Stimulated activated naive CD8-positive, alpha-beta T cell treated with anti-CD3 and anti-CD28 coated beads, Interleukin-15, amount 100 ng/mL, for 72 hours (primary cell): Measurements from ENCODE around the gene AQP6.

Source experiments
- ATAC-seq: fragments of 150-1000 bp; cut with Tn5 transposase; 2 replicates; pipeline ENCODE4 v1.10.0; 2021; ENCODE audit warnings: mild to moderate bottlenecking, moderate library complexity
- DNase-seq, 2 donors: peaks; one replicate each; pipeline ENCODE4 v3.0.0; 2021 to 2022
- H3K27ac Mint-ChIP-seq, 2 donors: one replicate each; pipeline ENCODE4 v1.8.0; 2022; ENCODE audit warnings: mild to moderate bottlenecking in 2 of 2, mixed read lengths in 2 of 2, moderate library complexity in 2 of 2
- H3K27me3 Mint-ChIP-seq: one replicate; pipeline ENCODE4 v1.8.0; 2022; ENCODE audit warnings: mixed read lengths
- H3K4me1 Mint-ChIP-seq: one replicate; pipeline ENCODE4 v1.8.0; 2022; ENCODE audit warnings: mild to moderate bottlenecking, mixed read lengths
- H3K4me3 Mint-ChIP-seq, 2 donors: one replicate each; pipeline ENCODE4 v1.8.0; 2022; ENCODE audit warnings: mild to moderate bottlenecking in 2 of 2, mixed read lengths in 2 of 2, moderate library complexity in 1 of 2
- H3K9me3 Mint-ChIP-seq, 2 donors: one replicate each; pipeline ENCODE4 v1.8.0; 2022; ENCODE audit warnings: mixed read lengths in 2 of 2

The AQP6 gene

DNA sequence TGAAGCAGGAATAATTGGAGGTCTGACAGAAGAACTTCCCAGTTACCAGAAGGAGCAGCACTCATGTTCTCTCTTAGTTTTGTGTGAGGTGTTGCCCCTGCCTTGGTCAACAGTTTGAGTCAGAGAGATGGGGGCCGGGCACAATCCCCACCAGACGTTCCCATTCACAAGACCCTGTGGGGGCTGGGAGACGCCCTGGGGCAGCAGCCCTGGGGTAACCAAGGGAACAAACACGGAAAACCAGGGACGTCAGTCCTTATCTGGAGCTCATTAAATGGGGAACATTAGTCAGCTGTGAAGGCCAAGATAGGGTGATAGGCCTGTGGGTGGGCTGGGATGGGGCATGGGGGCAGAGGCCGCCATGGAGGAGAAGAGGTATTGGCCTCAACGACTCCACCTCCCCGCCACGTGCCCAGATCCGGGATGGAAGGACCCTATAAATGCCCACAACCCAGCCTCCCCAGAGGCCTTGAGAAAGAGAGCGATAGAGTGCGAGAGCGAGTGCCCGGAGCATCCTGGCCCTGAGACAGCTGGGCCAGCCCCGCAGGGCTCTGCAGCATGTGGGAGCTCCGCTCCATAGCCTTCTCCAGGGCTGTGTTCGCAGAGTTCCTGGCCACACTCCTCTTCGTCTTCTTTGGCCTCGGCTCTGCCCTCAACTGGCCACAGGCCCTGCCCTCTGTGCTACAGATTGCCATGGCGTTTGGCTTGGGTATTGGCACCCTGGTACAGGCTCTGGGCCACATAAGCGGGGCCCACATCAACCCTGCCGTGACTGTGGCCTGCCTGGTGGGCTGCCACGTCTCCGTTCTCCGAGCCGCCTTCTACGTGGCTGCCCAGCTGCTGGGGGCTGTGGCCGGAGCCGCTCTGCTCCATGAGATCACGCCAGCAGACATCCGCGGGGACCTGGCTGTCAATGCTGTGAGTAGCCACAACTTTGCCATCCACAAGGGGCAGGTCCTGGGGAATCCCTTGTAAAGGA lies 22.2 kb upstream of the AQP6 start, which contains the start of gene AQP2:
Gene AQP2 (plus strand): TSS at position 465 of the 979 bp plus-strand sequence. CDS start 94 bp downstream, at position 559.
- H3K27ac Mint-ChIP-seq, result no peak within 1 kb of the TSS
- ATAC-seq (no peak), DNase-seq (no peak)
- H3K9me3 Mint-ChIP-seq, result no peaks in the 10 kb centered on the region
- peaks cover 10% of the 10 kb centered on the region for H3K4me1 Mint-ChIP-seq
- peaks cover 63% of the 10 kb centered on the region for H3K27me3 Mint-ChIP-seq
- H3K4me3 Mint-ChIP-seq, result no peak within 1 kb of the TSS

DNA sequence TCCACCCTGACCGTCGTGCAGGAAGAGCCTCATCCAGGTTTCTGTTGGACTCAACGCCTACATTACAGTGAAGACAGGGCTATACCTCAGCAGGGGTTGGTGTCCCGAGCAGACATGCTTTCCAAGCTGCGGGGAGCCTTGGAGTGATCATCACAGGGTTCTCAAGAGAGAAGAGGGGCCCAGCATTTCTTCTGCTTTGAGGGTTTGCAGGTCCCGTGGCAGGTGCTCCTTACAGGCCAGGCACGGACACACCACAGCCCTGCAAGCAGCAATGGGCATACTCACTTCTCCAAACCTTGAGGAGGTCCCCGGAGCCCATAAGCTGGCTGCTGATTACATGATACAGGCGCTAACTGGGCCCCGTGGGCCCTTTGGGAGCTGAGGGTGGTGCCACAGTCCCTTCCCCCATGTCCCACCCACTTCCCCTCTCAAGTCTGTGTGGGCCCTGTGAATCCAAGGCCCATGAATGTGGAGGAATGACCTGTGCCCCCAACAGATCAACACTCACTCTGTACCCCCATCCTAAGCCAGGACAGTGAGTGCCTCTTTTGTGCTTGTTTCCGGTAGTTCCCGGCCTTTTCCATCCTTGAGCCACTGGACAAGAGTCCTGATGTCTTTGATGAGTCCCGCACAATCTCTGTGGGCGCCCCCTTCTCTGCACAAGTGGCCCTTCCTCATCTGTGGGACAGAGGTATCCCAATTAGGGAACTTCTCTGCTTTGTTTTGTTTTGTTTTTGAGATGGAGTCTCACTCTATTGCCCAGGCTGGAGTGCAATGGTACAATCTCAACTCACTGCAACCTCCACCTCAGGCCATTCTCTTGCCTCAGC lies 21.1 kb upstream of the AQP6 start:
- Mint-ChIP-seq H3K9me3 (no peaks in the 10 kb centered on the region), H3K27ac (no peak overlapping the region), H3K4me1 (no peaks in the 10 kb centered on the region), H3K27me3 (peaks cover 74% of the 10 kb centered on the region), H3K4me3 (no peak overlapping the region)
- DNase-seq (no peak), ATAC-seq (no peak)

DNA sequence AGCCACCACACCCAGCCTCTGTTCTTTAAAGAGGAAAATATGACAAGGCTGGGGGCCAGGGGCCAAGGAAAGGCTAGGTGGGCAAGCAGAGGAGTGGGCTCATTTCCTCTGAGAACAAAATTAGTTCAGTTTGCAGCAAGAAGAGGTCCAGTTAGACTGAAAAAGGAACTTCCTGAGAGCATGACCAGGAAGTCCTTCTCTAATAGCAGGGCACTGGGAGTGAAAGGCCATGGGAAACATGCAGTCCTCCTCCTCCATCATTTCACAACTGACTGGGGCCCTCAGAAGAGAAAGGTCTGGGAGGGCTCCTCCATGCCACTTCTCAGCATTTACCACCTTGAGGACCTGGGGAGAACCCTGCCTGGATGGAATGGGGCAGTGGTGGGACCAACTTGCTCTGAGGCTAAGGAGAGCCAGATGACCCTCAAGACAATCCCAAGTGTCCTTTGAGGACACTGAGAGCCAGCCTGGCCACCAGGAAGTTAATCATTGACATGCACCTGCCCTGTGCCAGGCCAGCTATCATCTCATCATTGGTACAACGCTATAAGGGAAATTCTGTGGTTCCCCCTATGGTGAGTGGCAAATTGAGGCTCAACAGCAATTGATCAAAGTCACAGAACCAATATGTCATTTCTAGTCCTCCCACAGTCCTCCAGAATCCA lies 20.2 kb upstream of the AQP6 start:
- H3K27me3 Mint-ChIP-seq, result peaks cover 83% of the 10 kb centered on the region
- no peaks in the 10 kb centered on the region for H3K9me3 Mint-ChIP-seq
- DNase-seq (no peak), ATAC-seq (no peak)
- peak overlapping the region in 1 of 2 donors; percentile 64 for H3K27ac Mint-ChIP-seq
- H3K4me3 Mint-ChIP-seq, result no peak overlapping the region
- no peaks in the 10 kb centered on the region for H3K4me1 Mint-ChIP-seq

DNA sequence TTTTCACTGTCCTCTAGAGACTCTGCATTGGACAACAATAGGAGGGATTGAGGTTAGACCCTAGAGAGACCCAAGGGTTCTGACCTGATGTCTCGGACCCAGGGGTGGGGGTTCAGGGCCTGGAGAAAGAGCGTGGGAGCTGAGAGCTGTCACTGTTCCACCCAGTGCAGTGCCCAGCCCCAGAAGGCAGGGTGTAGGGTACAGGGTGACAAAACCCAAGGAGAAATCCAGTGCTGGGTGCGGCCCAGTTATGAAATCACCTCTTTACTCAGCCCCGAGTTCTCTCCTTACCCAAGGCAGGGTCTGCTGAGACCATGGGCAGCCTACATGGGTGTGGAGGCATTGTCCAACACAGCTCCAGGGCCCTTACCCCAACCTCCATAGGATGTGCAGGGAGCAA lies 19.6 kb upstream of the AQP6 start:
- H3K4me3 Mint-ChIP-seq, result no peak overlapping the region
- ATAC-seq, result no peak
- no peaks in the 10 kb centered on the region for H3K4me1 Mint-ChIP-seq

DNA sequence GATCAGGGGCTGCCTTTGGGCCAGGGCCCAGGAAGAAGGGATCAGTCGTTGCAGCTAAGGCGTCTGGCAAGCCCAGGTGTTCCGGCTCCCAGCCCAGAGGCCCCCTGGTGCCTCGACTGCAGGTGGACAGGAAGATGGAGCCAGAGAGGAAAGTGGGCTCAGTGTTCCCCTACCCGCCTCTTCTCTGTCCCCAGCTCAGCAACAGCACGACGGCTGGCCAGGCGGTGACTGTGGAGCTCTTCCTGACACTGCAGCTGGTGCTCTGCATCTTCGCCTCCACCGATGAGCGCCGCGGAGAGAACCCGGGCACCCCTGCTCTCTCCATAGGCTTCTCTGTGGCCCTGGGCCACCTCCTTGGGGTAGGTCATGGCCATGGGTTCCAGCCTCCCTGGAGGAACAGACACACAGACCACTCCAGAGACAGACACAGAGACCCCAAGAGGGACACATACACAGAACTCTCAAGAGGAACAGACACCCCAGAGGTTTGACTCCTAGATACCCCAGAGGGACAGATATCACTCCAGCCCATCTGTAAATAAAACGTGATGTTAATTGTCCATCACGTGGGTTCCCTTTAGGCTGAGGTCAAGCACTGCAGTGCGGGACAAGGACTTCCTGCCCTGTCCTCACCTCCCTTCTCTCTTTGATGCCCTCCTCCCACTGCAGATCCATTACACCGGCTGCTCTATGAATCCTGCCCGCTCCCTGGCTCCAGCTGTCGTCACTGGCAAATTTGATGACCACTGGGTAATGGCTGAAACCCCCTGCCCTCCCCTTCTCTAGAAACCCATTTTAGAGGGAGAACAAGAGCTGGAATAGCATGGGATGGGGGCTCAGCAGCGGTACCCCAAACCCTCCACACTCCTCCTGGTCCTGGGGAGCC lies 18.5 kb upstream of the AQP6 start:
- H3K4me3 Mint-ChIP-seq, result no peak overlapping the region
- no peak overlapping the region for H3K27ac Mint-ChIP-seq
- DNase-seq (no peak), ATAC-seq (no peak)
- no peaks in the 10 kb centered on the region for H3K9me3 Mint-ChIP-seq
- peaks cover 91% of the 10 kb centered on the region for H3K27me3 Mint-ChIP-seq
- no peaks in the 10 kb centered on the region for H3K4me1 Mint-ChIP-seq

More for the DNA sequence above, 19.6 kb upstream of the AQP6 start:
- H3K27me3 Mint-ChIP-seq, result peaks cover 89% of the 10 kb centered on the region
- no peak for DNase-seq
- H3K9me3 Mint-ChIP-seq, result no peaks in the 10 kb centered on the region
- no peak overlapping the region for H3K27ac Mint-ChIP-seq

DNA sequence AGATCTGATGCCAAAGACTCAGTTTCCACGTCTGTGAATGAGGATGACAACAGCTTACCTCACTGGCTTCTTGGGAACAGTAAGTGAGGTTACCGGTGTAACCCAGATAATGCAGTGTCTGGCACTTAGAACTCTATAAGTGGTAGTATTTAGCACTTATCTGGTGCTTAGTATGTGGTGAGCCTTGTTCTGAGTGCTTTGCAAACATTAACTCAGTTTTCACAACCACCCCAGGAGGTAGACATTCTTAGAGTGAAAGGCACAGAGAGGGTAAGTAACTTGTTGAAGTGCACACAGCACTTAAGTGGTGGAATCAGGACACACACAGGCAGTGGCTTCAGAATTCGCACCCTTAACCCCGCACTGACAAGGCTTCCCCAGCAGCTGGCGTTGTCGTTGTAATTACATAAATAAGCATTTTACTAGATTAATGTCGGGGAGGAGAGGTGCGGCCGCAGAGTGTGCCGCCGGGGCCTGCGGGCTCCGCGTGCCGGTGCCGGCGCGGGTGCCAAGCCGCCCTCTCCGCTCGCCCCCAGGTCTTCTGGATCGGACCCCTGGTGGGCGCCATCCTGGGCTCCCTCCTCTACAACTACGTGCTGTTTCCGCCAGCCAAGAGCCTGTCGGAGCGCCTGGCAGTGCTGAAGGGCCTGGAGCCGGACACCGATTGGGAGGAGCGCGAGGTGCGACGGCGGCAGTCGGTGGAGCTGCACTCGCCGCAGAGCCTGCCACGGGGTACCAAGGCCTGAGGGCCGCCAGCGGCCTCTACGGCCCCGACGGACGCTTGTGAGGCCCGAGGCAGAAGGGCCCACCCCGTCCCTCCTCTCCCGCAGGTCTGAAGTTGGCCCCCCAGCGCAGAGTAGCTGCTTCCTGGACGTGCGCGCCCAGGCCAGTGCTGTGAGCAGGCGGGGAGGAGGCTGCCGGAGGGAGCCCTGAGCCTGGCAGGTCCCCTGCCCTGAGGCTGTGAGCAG lies 17.6 kb upstream of the AQP6 start:
- DNase-seq, result no peak
- Mint-ChIP-seq H3K4me1 (peaks cover under 1% of the 10 kb centered on the region), H3K4me3 (no peak overlapping the region), H3K27ac (no peak overlapping the region), H3K27me3 (peaks cover 91% of the 10 kb centered on the region), H3K9me3 (no peaks in the 10 kb centered on the region)
- ATAC-seq, result peak; percentile 19

DNA sequence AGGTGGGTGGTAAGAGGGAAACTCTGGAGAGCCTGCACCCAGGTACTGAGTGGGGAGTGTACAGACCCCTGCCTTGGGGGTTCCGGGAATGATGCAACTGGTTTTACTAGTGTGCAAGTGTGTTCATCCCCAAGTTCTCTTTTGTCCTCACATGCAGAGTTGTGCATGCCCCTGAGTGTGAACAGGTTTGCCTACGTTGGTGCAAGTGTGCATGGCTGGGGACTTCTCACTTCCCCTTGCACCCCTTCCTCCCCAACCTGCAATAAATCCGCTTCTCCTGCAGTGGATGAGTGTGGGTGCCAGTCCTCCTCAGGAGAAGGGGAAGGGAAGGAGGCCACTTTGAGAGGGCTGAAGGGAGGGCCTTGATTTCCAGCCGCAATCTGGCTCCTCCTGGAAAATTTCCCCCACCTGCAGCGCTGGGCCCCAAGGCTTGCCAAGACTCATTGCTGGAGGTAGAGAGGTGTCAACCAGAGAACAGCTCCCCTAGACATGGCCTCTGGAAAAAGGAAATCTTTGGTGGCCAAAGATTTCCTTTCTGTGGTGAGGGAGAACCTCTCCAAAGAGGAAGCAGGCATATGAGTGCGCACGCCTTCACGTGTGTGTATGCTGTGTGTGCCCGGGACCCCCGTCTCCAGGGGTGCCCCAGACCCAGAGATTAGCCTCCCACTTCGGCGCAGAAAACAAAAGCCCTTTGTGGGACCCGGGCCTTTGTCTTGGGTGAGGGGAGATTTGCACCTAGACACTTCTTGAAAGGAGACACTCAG lies 16.7 kb upstream of the AQP6 start:
- peaks cover 91% of the 10 kb centered on the region for H3K27me3 Mint-ChIP-seq
- no peak for ATAC-seq
- H3K9me3 Mint-ChIP-seq, result no peaks in the 10 kb centered on the region
- no peak for DNase-seq
- H3K27ac Mint-ChIP-seq, result no peak overlapping the region
- H3K4me1 Mint-ChIP-seq, result peaks cover 8% of the 10 kb centered on the region
- H3K4me3 Mint-ChIP-seq, result no peak overlapping the region

DNA sequence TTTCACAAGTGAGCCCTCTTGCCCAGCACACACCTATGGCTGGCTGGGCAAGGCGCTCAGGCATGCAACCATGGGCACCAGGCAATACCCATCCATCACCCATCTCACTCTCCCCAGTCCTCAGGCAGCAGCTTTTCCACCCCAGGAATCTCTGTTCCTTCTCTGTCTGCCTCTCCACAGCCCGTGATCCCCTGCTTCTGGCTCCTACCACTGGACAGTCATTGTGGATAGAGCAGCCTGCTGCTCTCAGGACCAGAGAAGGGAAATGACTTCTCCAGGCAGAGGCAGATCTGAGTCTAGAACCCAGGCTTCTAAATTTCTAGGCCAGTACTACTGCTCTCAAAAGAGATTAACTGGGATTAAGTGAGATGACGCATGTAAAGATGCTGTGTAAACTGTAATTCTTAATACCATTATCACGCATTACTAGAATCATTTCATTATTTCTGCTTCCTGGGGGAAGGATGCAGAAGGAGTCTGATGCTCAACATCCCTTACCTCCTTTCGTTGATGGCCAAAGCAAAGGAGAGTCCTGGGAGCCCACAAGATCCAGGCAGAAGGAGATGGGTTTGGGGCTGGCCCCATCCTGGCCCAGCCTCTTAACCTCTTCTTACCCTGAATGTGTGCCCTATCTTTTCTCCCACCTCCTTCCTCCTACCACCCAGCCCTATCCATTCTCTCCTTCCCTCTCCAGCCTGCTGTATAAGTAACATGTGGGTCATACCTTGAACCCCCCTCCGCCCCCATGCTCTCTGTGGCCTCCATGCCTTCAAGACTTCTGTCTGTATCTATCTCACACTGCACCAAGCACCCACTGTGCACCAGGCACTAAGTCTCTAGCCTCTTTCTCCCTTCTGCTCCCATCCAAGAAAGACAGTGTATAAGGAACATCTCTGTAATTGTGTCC lies 15.8 kb upstream of the AQP6 start:
- H3K27me3 Mint-ChIP-seq, result peaks cover 93% of the 10 kb centered on the region
- peaks cover 8% of the 10 kb centered on the region for H3K4me1 Mint-ChIP-seq
- no peak for ATAC-seq
- H3K27ac Mint-ChIP-seq, result no peak overlapping the region
- no peak for DNase-seq
- no peak overlapping the region for H3K4me3 Mint-ChIP-seq
- no peaks in the 10 kb centered on the region for H3K9me3 Mint-ChIP-seq

DNA sequence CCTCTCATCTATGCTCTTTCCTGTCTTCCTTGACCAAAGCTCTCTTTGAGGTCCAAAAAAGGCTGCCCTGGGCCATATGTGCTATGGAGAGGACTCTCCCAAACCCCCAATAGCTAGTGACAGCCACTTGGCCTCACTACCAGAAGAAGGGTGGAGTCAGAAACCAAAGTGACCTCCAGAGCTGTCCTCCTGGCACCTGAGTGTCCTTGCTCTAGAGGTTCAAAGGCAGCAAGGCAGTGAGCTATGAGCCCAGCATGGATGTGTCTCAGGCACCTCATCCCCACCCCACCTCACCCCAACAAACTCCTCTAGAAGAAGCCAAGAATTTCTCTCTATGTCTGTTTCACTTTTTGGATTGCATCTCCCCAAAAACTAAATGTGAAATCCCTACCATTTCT lies 15.2 kb upstream of the AQP6 start:
- ATAC-seq, result no peak
- H3K4me1 Mint-ChIP-seq, result peaks cover 8% of the 10 kb centered on the region
- H3K27ac Mint-ChIP-seq, result no peak overlapping the region

DNA sequence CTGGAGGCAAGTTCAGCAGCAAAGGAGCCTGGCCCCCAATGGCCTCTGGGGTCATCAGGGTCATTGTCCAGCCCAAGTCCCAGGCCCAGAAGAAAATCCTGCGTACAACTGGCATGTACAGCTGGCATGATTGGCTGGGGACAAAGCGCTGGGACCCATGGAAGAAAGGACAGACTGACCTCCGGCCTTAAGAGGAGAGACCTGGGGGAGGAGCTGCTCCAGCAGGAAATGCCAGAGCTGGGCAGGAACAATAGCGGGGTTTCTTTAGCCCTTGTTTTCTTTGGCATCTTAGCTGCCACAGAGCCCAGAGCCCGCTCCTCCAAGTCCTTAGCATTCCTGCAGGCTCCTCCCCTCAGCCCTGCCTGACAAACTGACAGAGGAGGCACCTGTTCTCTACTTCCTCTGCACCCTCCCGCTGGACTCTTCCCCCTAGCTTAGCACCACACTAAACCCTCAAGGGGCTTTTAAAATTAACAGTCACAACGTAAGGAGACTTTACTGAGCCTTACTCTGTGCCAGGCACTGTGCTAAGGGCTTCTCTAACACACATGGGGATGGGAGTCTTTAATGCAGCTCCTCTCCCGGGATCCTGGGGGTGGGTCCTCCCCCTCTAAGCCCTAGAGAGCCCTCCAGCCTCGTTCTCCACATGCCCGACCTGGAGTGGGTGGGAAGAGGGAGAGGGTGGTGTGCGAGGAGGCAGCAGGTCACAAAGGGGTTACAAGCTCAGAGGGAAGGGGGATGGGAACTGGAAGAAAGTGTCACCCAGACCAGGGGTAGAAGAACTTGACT lies 12.9 kb upstream of the AQP6 start:
- Mint-ChIP-seq H3K9me3 (no peaks in the 10 kb centered on the region), H3K4me1 (peaks cover 8% of the 10 kb centered on the region), H3K27me3 (peaks cover 96% of the 10 kb centered on the region), H3K4me3 (peak overlapping the region in 1 of 2 donors; percentile 65), H3K27ac (no peak overlapping the region)
- no peak for DNase-seq
- no peak for ATAC-seq

More for the DNA sequence above, 15.2 kb upstream of the AQP6 start:
- H3K9me3 Mint-ChIP-seq, result no peaks in the 10 kb centered on the region
- peaks cover 95% of the 10 kb centered on the region for H3K27me3 Mint-ChIP-seq
- H3K4me3 Mint-ChIP-seq, result no peak overlapping the region
- DNase-seq, result no peak

DNA sequence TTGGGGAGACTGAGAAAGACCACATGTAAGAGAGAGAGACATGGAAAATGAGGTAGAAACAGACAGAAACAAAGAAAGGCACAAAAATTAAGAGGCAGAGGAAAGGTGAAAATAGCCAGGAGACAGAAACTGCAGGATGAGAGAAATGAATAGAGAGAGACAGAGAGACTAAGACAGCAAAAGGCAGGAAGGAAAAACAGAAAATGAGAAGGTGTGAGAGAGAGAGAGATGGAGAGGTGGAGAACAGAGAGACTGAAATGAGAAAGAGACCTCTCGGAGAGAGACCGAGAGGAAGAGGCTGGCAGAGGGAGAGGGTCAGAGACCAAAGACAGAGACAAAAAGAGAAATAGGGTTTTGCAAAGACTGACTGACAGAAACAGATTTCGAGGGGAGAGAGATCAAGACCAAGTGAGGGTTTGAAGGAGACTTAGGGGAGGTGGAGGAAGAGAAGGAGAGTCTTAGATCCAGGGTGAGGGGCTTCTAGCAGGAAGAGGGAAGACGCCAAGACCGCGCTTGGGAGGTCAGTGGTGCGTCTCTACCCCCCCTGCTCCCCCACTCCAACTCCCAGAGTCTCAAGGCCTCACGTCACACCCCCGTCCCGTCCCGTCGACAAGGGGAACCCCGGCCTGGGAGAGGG lies 12.2 kb upstream of the AQP6 start:
- no peak overlapping the region for H3K27ac Mint-ChIP-seq
- peak overlapping the region; percentile 36 to 65 for H3K4me3 Mint-ChIP-seq
- ATAC-seq, result peak; percentile 27
- H3K4me1 Mint-ChIP-seq, result peaks cover 8% of the 10 kb centered on the region
- H3K9me3 Mint-ChIP-seq, result no peaks in the 10 kb centered on the region
- DNase-seq, result no peak
- peaks cover 96% of the 10 kb centered on the region for H3K27me3 Mint-ChIP-seq
